HL-60 (cell line): ENCODE data around the gene HIVEP1.

Experiments
- CTCF ChIP-seq: IDR thresholded peaks from one replicate; pipeline ENCODE4 v1.5.1; 2011; ENCODE audit warnings: low read length, control low read depth, inconsistent platforms; ENCODE audit not compliant: insufficient read depth
- GABPA ChIP-seq: IDR thresholded peaks from 2 replicates; pipeline ENCODE4 v1.6.1; 2012; ENCODE audit warnings: low read depth
- REST ChIP-seq: IDR thresholded peaks from 2 replicates; pipeline ENCODE4 v1.6.1; 2012; ENCODE audit warnings: low read depth; ENCODE audit not compliant: insufficient replicate concordance
- SPI1 ChIP-seq: IDR thresholded peaks from 2 replicates; pipeline ENCODE4 v1.6.1; 2012; ENCODE audit warnings: low read depth, mild to moderate bottlenecking, borderline replicate concordance

GRCh38 chr6:12060780-12061609 is 48.9 kb downstream of the HIVEP1 start:
- TF ChIP-seq CTCF (no peak), REST (no peak), SPI1 (no peak), GABPA (no peak)
